GM21529 (cell line): ENCODE measurements around the gene SEPHS2.
"Not testable (repeated sequence)": the region's sequence is repeated elsewhere in the genome, so short reads cannot be mapped to it uniquely, and the experiment has no call there.

ENCODE experiments used
- ATAC-seq: cut with Tn5 transposase; IDR thresholded peaks from one replicate; pipeline ENCODE4 v1.9.1; 2021; ENCODE audit not compliant: unreplicated experiment

SEPHS2 gene

GRCh38 chr16:30399435-30400186 lies 46.1 kb downstream of the SEPHS2 start:
- no peak for ATAC-seq

- ATAC-seq, result no peak
Observed at GRCh38 chr16:30398661-30399434, 46.8 kb downstream of the SEPHS2 start.

GRCh38 chr16:30397776-30398660 lies 47.7 kb downstream of the SEPHS2 start:
- ATAC-seq, result no peak

GRCh38 chr16:30397056-30397455 lies 48.6 kb downstream of the SEPHS2 start:
- no peak for ATAC-seq

- not testable (repeated sequence) for ATAC-seq
Observed at GRCh38 chr16:30396627-30397026, 49.0 kb downstream of the SEPHS2 start.

- no peak for ATAC-seq
Observed at GRCh38 chr16:30395992-30396585, 49.6 kb downstream of the SEPHS2 start.

GRCh38 chr16:30395155-30395991 lies 50.3 kb downstream of the SEPHS2 start, which contains the start of gene ZNF48:
ZNF48 (plus strand) TSS chr16:30395420; CDS start chr16:30395795, 375 bp downstream.
- peak; percentile 64 for ATAC-seq

- ATAC-seq, result no peak
Observed at GRCh38 chr16:30394592-30395154, 51.0 kb downstream of the SEPHS2 start.
